CD14-positive monocyte (primary cell): ENCODE measurements around the gene ZSCAN1. TPM values are rescaled to one million over a fixed set of nuclear protein-coding genes. Genes with fewer than 3 reads are reported as not detected.
A peak's percentile ranks its signal among the peaks of the same experiment; 100 is the strongest.

Source experiments
- DNase-seq, 3 donors: peaks; one replicate each; pipeline ENCODE4 v3.0.0-alpha.2; 2011 to 2022
- H2AFZ ChIP-seq: 2 replicates; pipeline ENCODE4 v1.6.0; 2012; ENCODE audit warnings: mild to moderate bottlenecking, low read depth, low read length, inconsistent platforms; ENCODE audit not compliant: insufficient read depth, poor library complexity, severe bottlenecking
- H3K27ac ChIP-seq, 2 donors: 1 replicate in 1 of 2; 2 replicates in 1 of 2; pipeline ENCODE4 v1.5.1; 2012 to 2013; ENCODE audit warnings: low read length in 2 of 2, control low read depth in 1 of 2, inconsistent platforms in 1 of 2, low read depth in 1 of 2, mild to moderate bottlenecking in 1 of 2
- H3K27me3 ChIP-seq, 2 donors: one replicate each; pipeline versions ENCODE4 v1.6.0 to v1.6.1; 2011 to 2013; ENCODE audit warnings: low read length in 2 of 2; ENCODE audit not compliant: control insufficient read depth in 2 of 2, insufficient read depth in 2 of 2
- H3K36me3 ChIP-seq, 2 donors: replicated peaks in 1 of 2; 1 replicate in 1 of 2; 2 replicates in 1 of 2; pipeline versions ENCODE4 v1.5.1 to v1.6.1; 2012 to 2013; ENCODE audit warnings: low read length in 2 of 2, control low read depth in 1 of 2, inconsistent platforms in 1 of 2, mild to moderate bottlenecking in 1 of 2; ENCODE audit not compliant: insufficient read depth in 2 of 2, control insufficient read depth in 1 of 2
- H3K4me1 ChIP-seq, 2 donors: 1 replicate in 1 of 2; 2 replicates in 1 of 2; pipeline versions ENCODE4 v1.5.1 to v1.6.1; 2012 to 2013; ENCODE audit warnings: low read length in 2 of 2, control low read depth in 1 of 2, inconsistent platforms in 1 of 2, mild to moderate bottlenecking in 1 of 2, moderate library complexity in 1 of 2; ENCODE audit not compliant: insufficient read depth in 2 of 2, control insufficient read depth in 1 of 2
- H3K4me2 ChIP-seq: replicated peaks from 2 replicates; pipeline ENCODE3; 2012; ENCODE audit warnings: low read length, moderate library complexity, mild to moderate bottlenecking; ENCODE audit not compliant: poor library complexity, severe bottlenecking; ENCODE audit errors: extremely low read depth
- H3K4me3 ChIP-seq, 3 experiments: fragments of 200-600 bp in 1 of 3; sonication (generic) in 1 of 3; replicated peaks in 1 of 3; 1 replicate in 2 of 3; 2 replicates in 1 of 3; pipeline ENCODE4 v1.5.1; 2011 to 2013; ENCODE audit warnings: low read length in 3 of 3, mild to moderate bottlenecking in 3 of 3, control low read depth in 2 of 3, low read depth in 2 of 3, inconsistent platforms in 1 of 3, moderate library complexity in 1 of 3
- H3K79me2 ChIP-seq: 2 replicates; pipeline ENCODE4 v1.6.0; 2012; ENCODE audit warnings: mild to moderate bottlenecking, control low read depth, inconsistent platforms, low read length, moderate library complexity; ENCODE audit not compliant: insufficient read depth
- H3K9ac ChIP-seq: 2 replicates; pipeline ENCODE4 v1.6.0; 2017; ENCODE audit warnings: low read length, mild to moderate bottlenecking; ENCODE audit not compliant: insufficient read depth, poor library complexity, severe bottlenecking
- H3K9me3 ChIP-seq, 2 donors: replicated peaks in 1 of 2; 1 replicate in 1 of 2; 2 replicates in 1 of 2; pipeline versions ENCODE4 v1.5.1 to v1.6.1; 2012 to 2013; ENCODE audit warnings: low read length in 2 of 2, control low read depth in 1 of 2; ENCODE audit not compliant: control insufficient read depth in 1 of 2, insufficient read depth in 1 of 2
- H4K20me1 ChIP-seq: 2 replicates; pipeline ENCODE4 v1.6.0; 2012; ENCODE audit warnings: mild to moderate bottlenecking, low read length, control low read depth, moderate library complexity; ENCODE audit not compliant: insufficient read depth
- H3K27ac Mint-ChIP-seq, 7 donors: one replicate each; pipeline ENCODE4 v1.8.0; 2020; ENCODE audit warnings: mild to moderate bottlenecking in 7 of 7, mixed read lengths in 7 of 7, moderate library complexity in 6 of 7, inconsistent platforms in 2 of 7
- H3K27me3 Mint-ChIP-seq, 3 donors: one replicate each; pipeline ENCODE4 v1.8.0; 2021 to 2022; ENCODE audit warnings: low read depth in 3 of 3, mild to moderate bottlenecking in 3 of 3, mixed read lengths in 3 of 3, moderate library complexity in 3 of 3, inconsistent platforms in 1 of 3
- H3K36me3 Mint-ChIP-seq, 2 donors: one replicate each; pipeline ENCODE4 v1.8.0; 2020; ENCODE audit warnings: mixed read lengths in 2 of 2, inconsistent platforms in 1 of 2, mild to moderate bottlenecking in 1 of 2
- H3K4me1 Mint-ChIP-seq: one replicate; pipeline ENCODE4 v1.8.0; 2020; ENCODE audit warnings: mild to moderate bottlenecking, mixed read lengths
- H3K4me3 Mint-ChIP-seq, 2 donors: one replicate each; pipeline ENCODE4 v1.8.0; 2020; ENCODE audit warnings: mild to moderate bottlenecking in 2 of 2, mixed read lengths in 2 of 2, moderate library complexity in 1 of 2
- H3K9me3 Mint-ChIP-seq, 7 donors: one replicate each; pipeline ENCODE4 v1.8.0; 2020 to 2022; ENCODE audit warnings: mixed read lengths in 7 of 7, mild to moderate bottlenecking in 6 of 7, moderate library complexity in 6 of 7, inconsistent platforms in 2 of 7
- CTCF ChIP-seq: fragments of 200-600 bp; IDR thresholded peaks from one replicate; pipeline ENCODE4 v1.8.0; 2022; ENCODE audit warnings: antibody characterized with exemption, mild to moderate bottlenecking
- WGBS: methylation state at CpG from one replicate; pipeline ENCODE4 v1.1.5; 2013; ENCODE audit warnings: missing lambda C conversion rate; ENCODE audit not compliant: insufficient coverage; 5-methylcytosine and 5-hydroxymethylcytosine counted together
- intact Hi-C, 2 donors: fragments of 100-400 bp; cut with micrococcal nuclease; formaldehyde crosslinking; loops; one replicate each; pipeline versions ENCODE4 v1.15.0 to v1.15.1; 2023
- polyA plus RNA-seq, 3 donors: library from polyadenylated mRNA; depleted of rRNA in 1 of 3; unstranded in 2 of 3; stranded (reverse) in 1 of 3; fragments of 300-500 nt in 2 of 3; fragments of >200 nt in 1 of 3; fragmentation: Illumina TruSeq in 2 of 3; gene quantifications; 1 replicate in 2 of 3; 2 replicates in 1 of 3; pipeline ENCODE4 v1.2.3, GENCODE V29; 2012 to 2021

Gene ZSCAN1
- polyA plus RNA-seq, 3 donors = not detected

GRCh38 chr19:58009301-58009665 is 24.5 kb upstream of the ZSCAN1 start:
- Histone ChIP-seq H2AFZ (peak overlapping the region; percentile 91), H3K27ac (no peak overlapping the region), H3K27me3 (no peaks in the 10 kb centered on the region), H3K79me2 (no peaks in the 10 kb centered on the region), H3K9me3 (peaks cover 74 to 82% of the 10 kb centered on the region in 2 donors), H4K20me1 (no peaks in the 10 kb centered on the region), H3K4me2 (peak overlapping the region; percentile 92), H3K4me1 (peaks cover 10 to 12% of the 10 kb centered on the region in 2 donors), H3K36me3 (peaks cover 3 to 32% of the 10 kb centered on the region in 2 donors), H3K9ac (peak overlapping the region; percentile 66), H3K4me3 (peak overlapping the region; percentile 26 to 78 (median 40))
- 2% methylated on average over 21 of the region's 21 CpGs for WGBS
- Mint-ChIP-seq H3K36me3 (peaks cover 25 to 36% of the 10 kb centered on the region in 2 donors), H3K4me3 (peak overlapping the region; percentile 75 to 85), H3K9me3 (peaks cover 68 to 95% (median 85%) of the 10 kb centered on the region in 7 donors), H3K27me3 (peaks cover 0 to 22% (median 10%) of the 10 kb centered on the region in 3 donors), H3K4me1 (peaks cover 19% of the 10 kb centered on the region), H3K27ac (no peak overlapping the region)
- no peak for TF ChIP-seq CTCF
- no peak for DNase-seq
- intact Hi-C loops = loop anchor here (10.0 kb wide), 3 partner anchors 176 to 296 kb away; partner anchors contain the start of genes ERVK3-1 (in 1 of the 2), ZNF274 (in 1 of the 2) and ZNF776 (in 1 of the 2)

- H3K27ac ChIP-seq = no peak overlapping the region
- H3K4me3 Mint-ChIP-seq = peak overlapping the region; percentile 75 to 85
Measured at GRCh38 chr19:58009666-58010301, 24.0 kb upstream of the ZSCAN1 start.

More at GRCh38 chr19:58009666-58010301, 24.0 kb upstream of the ZSCAN1 start:
- H2AFZ ChIP-seq = peak overlapping the region; percentile 91
- H3K79me2 ChIP-seq = no peaks in the 10 kb centered on the region
- Mint-ChIP-seq H3K36me3 (peaks cover 20 to 31% of the 10 kb centered on the region in 2 donors), H3K27me3 (peaks cover 0 to 22% (median 10%) of the 10 kb centered on the region in 3 donors), H3K9me3 (peaks cover 63 to 91% (median 80%) of the 10 kb centered on the region in 7 donors), H3K4me1 (peaks cover 17% of the 10 kb centered on the region), H3K27ac (peak overlapping the region in 3 of 7 donors; percentile 20 to 75 (median 46))
- H3K36me3 ChIP-seq = peaks cover 3 to 27% of the 10 kb centered on the region in 2 donors
- peak overlapping the region; percentile 66 for H3K9ac ChIP-seq
- intact Hi-C loops = loop anchor here (2.0 to 10.0 kb wide), 4 partner anchors 29 to 295 kb away; partner anchors contain the start of genes ERVK3-1 (in 1 of the 2), ZNF274 (in 1 of the 2) and ZNF776 (in 1 of the 2)
- peak overlapping the region; percentile 92 for H3K4me2 ChIP-seq
- WGBS = 3% methylated on average over 34 of the region's 41 CpGs
- peak; percentile 65 to 75 (median 65) for DNase-seq
- H3K4me1 ChIP-seq = peaks cover 10 to 12% of the 10 kb centered on the region in 2 donors
- peaks cover 69 to 81% of the 10 kb centered on the region in 2 donors for H3K9me3 ChIP-seq
- H3K4me3 ChIP-seq = peak overlapping the region; percentile 26 to 78 (median 40)
- H3K27me3 ChIP-seq = no peaks in the 10 kb centered on the region
- no peaks in the 10 kb centered on the region for H4K20me1 ChIP-seq
- TF ChIP-seq CTCF = no peak
